DOHH2 (cell line): ENCODE measurements around the gene CNTN4.

Experiments used
- H3F3A ChIP-seq: fragments of 200-600 bp; sonication (generic), shearing (Covaris generic); 2 replicates; pipeline ENCODE4 v1.6.0; 2016; ENCODE audit warnings: antibody characterized with exemption, mild to moderate bottlenecking; ENCODE audit not compliant: control insufficient read depth, insufficient read depth
- H3K27ac ChIP-seq: fragments of 200-600 bp; sonication (generic); 2 replicates; pipeline ENCODE4 v1.5.1; 2014; ENCODE audit warnings: low read depth, mild to moderate bottlenecking, low read length, moderate library complexity
- H3K27me3 ChIP-seq: fragments of 200-600 bp; sonication (generic); 2 replicates; pipeline ENCODE4 v1.6.1; 2014; ENCODE audit warnings: mild to moderate bottlenecking, low read length, mixed read lengths; ENCODE audit not compliant: control insufficient read depth
- H3K36me3 ChIP-seq: fragments of 200-600 bp; sonication (generic); 2 replicates; pipeline ENCODE4 v1.6.1; 2014; ENCODE audit warnings: mild to moderate bottlenecking, low read length, moderate library complexity, mixed read lengths; ENCODE audit not compliant: control insufficient read depth
- H3K4me1 ChIP-seq: fragments of 200-600 bp; sonication (generic); 2 replicates; pipeline ENCODE4 v1.6.1; 2014; ENCODE audit warnings: mild to moderate bottlenecking, low read length, mixed read lengths; ENCODE audit not compliant: control insufficient read depth
- H3K4me2 ChIP-seq: fragments of 200-600 bp; sonication (generic); 2 replicates; pipeline ENCODE4 v1.6.0; 2014; ENCODE audit warnings: mild to moderate bottlenecking, low read length, moderate library complexity
- H3K4me3 ChIP-seq: fragments of 200-600 bp; sonication (generic); 2 replicates; pipeline ENCODE4 v1.5.1; 2014; ENCODE audit warnings: mild to moderate bottlenecking, low read length, mixed read lengths
- H3K79me2 ChIP-seq: fragments of 200-600 bp; sonication (generic); 2 replicates; pipeline ENCODE4 v1.6.1; 2014; ENCODE audit warnings: mild to moderate bottlenecking, low read length, mixed read lengths; ENCODE audit not compliant: control insufficient read depth
- H3K9me2 ChIP-seq: fragments of 200-600 bp; sonication (generic); replicated peaks from 2 replicates; pipeline ENCODE4 v1.6.1; 2014; ENCODE audit warnings: mild to moderate bottlenecking, low read length, mixed read lengths; ENCODE audit not compliant: control insufficient read depth
- H3K9me3 ChIP-seq: fragments of 200-600 bp; sonication (generic); 2 replicates; pipeline ENCODE4 v1.6.1; 2014; ENCODE audit warnings: antibody characterized with exemption, low read length, mixed read lengths; ENCODE audit not compliant: control insufficient read depth, insufficient read depth
- H4K20me1 ChIP-seq: fragments of 200-600 bp; sonication (generic); 2 replicates; pipeline ENCODE4 v1.6.0; 2014; ENCODE audit warnings: low read depth, mild to moderate bottlenecking, antibody characterized with exemption, low read length, moderate library complexity; ENCODE audit not compliant: control insufficient read depth, insufficient read depth
- CTCF ChIP-seq: fragments of 200-600 bp; sonication (generic); IDR thresholded peaks from one replicate; pipeline ENCODE4 v1.5.1; 2014; ENCODE audit warnings: antibody characterized with exemption, mild to moderate bottlenecking, low read depth, low read length; ENCODE audit not compliant: poor library complexity, severe bottlenecking
- EZH2phosphoT487 ChIP-seq: fragments of 200-600 bp; sonication (generic); IDR thresholded peaks from 2 replicates; pipeline ENCODE4 v1.6.1; 2017; ENCODE audit warnings: borderline replicate concordance, mild to moderate bottlenecking, antibody characterized with exemption, low read length, moderate library complexity, mixed read lengths

Gene CNTN4

GRCh38 chr3:2517500-2518172 lies 419.0 kb downstream of the CNTN4 start:
- H3K27me3 ChIP-seq, result no peaks in the 10 kb centered on the region
- no peak overlapping the region for H3K4me3 ChIP-seq
- H4K20me1 ChIP-seq, result no peaks in the 10 kb centered on the region
- no peak overlapping the region for H3K27ac ChIP-seq
- H3K79me2 ChIP-seq, result no peaks in the 10 kb centered on the region
- TF ChIP-seq CTCF (no peak), EZH2phosphoT487 (no peak)
- no peaks in the 10 kb centered on the region for H3K36me3 ChIP-seq
- no peaks in the 10 kb centered on the region for H3K4me1 ChIP-seq
- no peak overlapping the region for H3K4me2 ChIP-seq
- no peaks in the 10 kb centered on the region for H3F3A ChIP-seq
- H3K9me2 ChIP-seq, result no peaks in the 10 kb centered on the region
- no peaks in the 10 kb centered on the region for H3K9me3 ChIP-seq

- Histone ChIP-seq H3F3A (no peaks in the 10 kb centered on the region), H4K20me1 (no peaks in the 10 kb centered on the region), H3K9me3 (no peaks in the 10 kb centered on the region), H3K79me2 (no peaks in the 10 kb centered on the region), H3K27me3 (no peaks in the 10 kb centered on the region), H3K27ac (no peak overlapping the region), H3K4me1 (no peaks in the 10 kb centered on the region), H3K4me3 (no peak overlapping the region), H3K9me2 (no peaks in the 10 kb centered on the region), H3K4me2 (no peak overlapping the region), H3K36me3 (no peaks in the 10 kb centered on the region)
- TF ChIP-seq CTCF, result no peak
- no peak for TF ChIP-seq EZH2phosphoT487
These were observed 424.7 kb downstream of the CNTN4 start for GRCh38 chr3:2523281-2523836.

- Histone ChIP-seq H3K79me2 (no peaks in the 10 kb centered on the region), H3K9me3 (no peaks in the 10 kb centered on the region), H3K27me3 (no peaks in the 10 kb centered on the region), H3K4me3 (no peak overlapping the region), H3K36me3 (no peaks in the 10 kb centered on the region), H3K9me2 (no peaks in the 10 kb centered on the region), H4K20me1 (no peaks in the 10 kb centered on the region), H3F3A (no peaks in the 10 kb centered on the region), H3K27ac (no peak overlapping the region), H3K4me2 (no peak overlapping the region), H3K4me1 (no peaks in the 10 kb centered on the region)
- TF ChIP-seq CTCF, result no peak
- no peak for TF ChIP-seq EZH2phosphoT487
These were observed 427.3 kb downstream of the CNTN4 start for GRCh38 chr3:2525968-2526367.
